Measurements from ENCODE around the gene RNF213.

The RNF213 gene

DNA sequence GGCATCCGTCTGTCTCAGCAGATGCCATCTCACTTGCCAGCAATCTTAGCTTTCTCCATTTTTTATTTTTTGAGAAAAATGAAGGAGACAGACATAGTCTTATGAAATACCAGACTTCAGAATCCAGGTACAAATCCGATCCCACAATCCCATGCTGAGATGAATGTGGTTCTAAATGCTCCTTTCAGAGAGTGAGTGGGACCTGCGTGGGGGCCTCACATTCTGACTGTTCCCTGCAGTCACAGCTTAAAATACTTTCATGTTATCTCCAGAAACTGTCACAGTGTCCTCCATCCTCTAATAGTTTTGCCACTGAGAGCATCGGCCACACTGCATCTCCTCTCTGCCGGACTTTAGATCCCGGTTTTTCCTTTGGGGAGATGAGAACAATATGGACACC is 119.4 kb downstream of the RNF213 start:
- Histone ChIP-seq H3K79me2 (ENCODE audit: control insufficient read depth, insufficient read depth, low read length, poor library complexity) (no peaks in the 10 kb centered on the region), H3K27me3 (ENCODE audit: insufficient read depth, low read length) (no peaks in the 10 kb centered on the region), H3K4me3 (ENCODE audit: low read depth, low read length) (no peak overlapping the region), H2AK5ac (ENCODE audit: low read length) (no peak overlapping the region), H4K12ac (ENCODE audit: low read depth, low read length) (no peak overlapping the region), H3K36me3 (ENCODE audit: control insufficient read depth in 1 of 2, insufficient read depth in 2 of 2, low read length in 2 of 2) (peaks cover 49 to 64% of the 10 kb centered on the region in 2 experiments), H4K91ac (ENCODE audit: low read depth, low read length) (no peak overlapping the region), H4K8ac (ENCODE audit: low read depth, low read length) (no peak overlapping the region), H3K14ac (ENCODE audit: low read length) (no peak overlapping the region), H3K4ac (ENCODE audit: low read depth, low read length) (no peak overlapping the region), H3K4me2 (ENCODE audit: low read length) (no peak overlapping the region), H2BK12ac (ENCODE audit: low read length) (no peak overlapping the region), H3K79me1 (ENCODE audit: low read length) (no peaks in the 10 kb centered on the region), H2BK5ac (ENCODE audit: low read depth, low read length, poor library complexity) (no peak overlapping the region), H2BK120ac (ENCODE audit: insufficient read depth, low read length, poor library complexity) (no peak overlapping the region), H3K23ac (ENCODE audit: low read length) (no peak overlapping the region), H3K9ac (ENCODE audit: low read length) (no peak overlapping the region), H3K4me1 (ENCODE audit: control insufficient read depth in 1 of 2, insufficient read depth in 2 of 2, low read length in 2 of 2) (no peaks in the 10 kb centered on the region), H3K9me3 (ENCODE audit: insufficient read depth, low read depth, low read length) (peaks cover 1% of the 10 kb centered on the region), H2AFZ (ENCODE audit: insufficient read depth, low read length, poor library complexity) (no peak overlapping the region), H3K27ac (ENCODE audit: low read depth, low read length) (no peak overlapping the region), H3K18ac (ENCODE audit: low read length) (no peak overlapping the region)
- no peak for DNase-seq
- WGBS (ENCODE audit: extremely low coverage, insufficient coverage, insufficient read length): no CpG with 5 or more reads among the region's 6 CpGs

DNA sequence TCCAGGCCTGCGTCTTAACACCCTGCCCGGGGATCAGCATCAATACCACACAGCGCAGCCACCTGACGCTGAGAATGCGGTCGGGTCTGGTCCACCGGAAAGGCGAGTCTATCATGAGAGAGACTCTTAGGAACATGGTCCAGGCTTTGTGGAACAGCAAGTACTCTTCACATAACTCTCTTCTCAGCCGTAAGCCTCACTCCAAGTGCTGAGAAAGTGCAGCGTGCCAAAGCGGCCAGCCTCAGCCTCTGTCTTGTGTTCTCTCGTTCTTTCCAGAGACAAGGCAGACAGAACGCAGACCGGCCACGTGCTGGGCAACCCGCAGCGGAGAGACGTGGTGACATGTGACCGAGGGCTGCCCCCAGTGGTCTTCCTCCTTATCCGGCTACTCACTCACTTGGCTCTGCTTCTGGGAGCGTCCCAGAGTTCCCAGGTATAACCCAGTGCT is 119.9 kb downstream of the RNF213 start:
- Histone ChIP-seq H2BK120ac (ENCODE audit: insufficient read depth, low read length, poor library complexity) (no peak overlapping the region), H3K79me1 (ENCODE audit: low read length) (no peaks in the 10 kb centered on the region), H2AK5ac (ENCODE audit: low read length) (no peak overlapping the region), H3K27ac (ENCODE audit: low read depth, low read length) (no peak overlapping the region), H3K9ac (ENCODE audit: low read length) (no peak overlapping the region), H3K23ac (ENCODE audit: low read length) (no peak overlapping the region), H3K4ac (ENCODE audit: low read depth, low read length) (no peak overlapping the region), H2AFZ (ENCODE audit: insufficient read depth, low read length, poor library complexity) (no peak overlapping the region), H3K4me2 (ENCODE audit: low read length) (no peak overlapping the region), H4K8ac (ENCODE audit: low read depth, low read length) (no peak overlapping the region), H3K4me3 (ENCODE audit: low read depth, low read length) (no peak overlapping the region), H3K27me3 (ENCODE audit: insufficient read depth, low read length) (no peaks in the 10 kb centered on the region), H4K12ac (ENCODE audit: low read depth, low read length) (no peak overlapping the region), H2BK12ac (ENCODE audit: low read length) (no peak overlapping the region), H3K79me2 (ENCODE audit: control insufficient read depth, insufficient read depth, low read length, poor library complexity) (no peaks in the 10 kb centered on the region), H3K14ac (ENCODE audit: low read length) (no peak overlapping the region), H3K9me3 (ENCODE audit: insufficient read depth, low read depth, low read length) (peaks cover 1% of the 10 kb centered on the region), H4K91ac (ENCODE audit: low read depth, low read length) (no peak overlapping the region), H2BK5ac (ENCODE audit: low read depth, low read length, poor library complexity) (no peak overlapping the region), H3K18ac (ENCODE audit: low read length) (no peak overlapping the region), H3K36me3 (ENCODE audit: control insufficient read depth in 1 of 2, insufficient read depth in 2 of 2, low read length in 2 of 2) (peaks cover 52 to 65% of the 10 kb centered on the region in 2 experiments), H3K4me1 (ENCODE audit: control insufficient read depth in 1 of 2, insufficient read depth in 2 of 2, low read length in 2 of 2) (no peaks in the 10 kb centered on the region)
- WGBS (ENCODE audit: extremely low coverage, insufficient coverage, insufficient read length): no CpG with 5 or more reads among the region's 21 CpGs
- no peak for DNase-seq

DNA sequence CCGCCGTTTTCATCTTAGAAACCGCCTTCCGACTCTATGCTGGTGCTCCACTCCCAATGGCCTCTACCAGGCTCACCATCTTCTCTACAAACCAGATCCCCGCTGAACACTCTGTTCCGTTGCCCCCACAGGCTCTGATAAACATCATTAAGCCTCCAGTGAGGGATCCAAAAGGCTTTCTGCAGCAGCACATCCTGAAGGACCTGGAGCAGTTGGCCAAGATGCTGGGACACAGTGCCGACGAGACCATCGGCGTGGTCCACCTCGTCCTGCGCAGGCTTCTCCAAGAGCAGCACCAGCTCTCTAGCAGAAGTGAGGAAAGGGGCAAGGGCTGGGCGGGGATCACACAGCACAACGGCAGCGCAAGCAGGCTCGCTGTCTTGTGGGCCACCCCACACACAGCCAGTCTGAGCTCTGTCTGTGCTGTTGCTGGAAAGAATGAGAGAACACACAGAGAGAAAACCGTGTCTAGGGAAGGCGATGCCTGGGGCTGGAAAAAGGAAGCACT is 120.8 kb downstream of the RNF213 start:
- no peaks in the 10 kb centered on the region for H3K27me3 ChIP-seq (ENCODE audit: insufficient read depth, low read length)
- H2AFZ ChIP-seq (ENCODE audit: insufficient read depth, low read length, poor library complexity): no peak overlapping the region
- no peak overlapping the region for H3K18ac ChIP-seq (ENCODE audit: low read length)
- no peak overlapping the region for H3K14ac ChIP-seq (ENCODE audit: low read length)
- H3K79me1 ChIP-seq (ENCODE audit: low read length): no peaks in the 10 kb centered on the region
- H3K27ac ChIP-seq (ENCODE audit: low read depth, low read length): no peak overlapping the region
- H3K9ac ChIP-seq (ENCODE audit: low read length): no peak overlapping the region
- H3K23ac ChIP-seq (ENCODE audit: low read length): no peak overlapping the region
- H4K91ac ChIP-seq (ENCODE audit: low read depth, low read length): no peak overlapping the region
- no peak overlapping the region for H2AK5ac ChIP-seq (ENCODE audit: low read length)
- H4K12ac ChIP-seq (ENCODE audit: low read depth, low read length): no peak overlapping the region
- H3K79me2 ChIP-seq (ENCODE audit: control insufficient read depth, insufficient read depth, low read length, poor library complexity): no peaks in the 10 kb centered on the region
- no CpG with 5 or more reads among the region's 18 CpGs for WGBS (ENCODE audit: extremely low coverage, insufficient coverage, insufficient read length)
- H3K4me3 ChIP-seq (ENCODE audit: low read depth, low read length): no peak overlapping the region
- DNase-seq: no peak
- no peak overlapping the region for H2BK12ac ChIP-seq (ENCODE audit: low read length)
- no peak overlapping the region for H2BK5ac ChIP-seq (ENCODE audit: low read depth, low read length, poor library complexity)
- no peak overlapping the region for H3K4me2 ChIP-seq (ENCODE audit: low read length)
- peaks cover 54 to 65% of the 10 kb centered on the region in 2 experiments for H3K36me3 ChIP-seq (ENCODE audit: control insufficient read depth in 1 of 2, insufficient read depth in 2 of 2, low read length in 2 of 2)
- H2BK120ac ChIP-seq (ENCODE audit: insufficient read depth, low read length, poor library complexity): no peak overlapping the region
- no peak overlapping the region for H4K8ac ChIP-seq (ENCODE audit: low read depth, low read length)
- no peak overlapping the region for H3K4ac ChIP-seq (ENCODE audit: low read depth, low read length)
- H3K9me3 ChIP-seq (ENCODE audit: insufficient read depth, low read depth, low read length): peaks cover 1% of the 10 kb centered on the region
- no peaks in the 10 kb centered on the region for H3K4me1 ChIP-seq (ENCODE audit: control insufficient read depth in 1 of 2, insufficient read depth in 2 of 2, low read length in 2 of 2)

DNA sequence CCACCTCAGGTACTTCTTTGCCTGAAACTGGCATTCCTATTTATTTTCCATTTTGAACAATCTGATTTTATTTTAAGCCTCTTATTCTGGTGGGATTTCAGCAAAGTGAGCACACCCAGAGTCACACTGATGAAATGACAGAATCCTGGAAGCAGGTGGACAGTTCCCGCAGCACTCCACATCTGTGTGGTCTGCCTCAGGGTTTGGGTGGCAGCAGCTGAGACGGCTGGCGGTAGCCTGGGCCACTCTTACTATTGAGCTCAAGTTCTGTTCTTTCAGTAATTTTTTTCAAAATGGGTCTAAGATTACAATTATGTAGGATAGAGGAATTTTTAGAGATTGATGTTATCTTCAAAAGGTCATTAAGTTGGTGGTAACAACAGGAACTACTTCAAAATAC is 121.8 kb downstream of the RNF213 start:
- H2BK12ac ChIP-seq (ENCODE audit: low read length): no peak overlapping the region
- no peak for DNase-seq
- H3K4me2 ChIP-seq (ENCODE audit: low read length): no peak overlapping the region
- H3K79me2 ChIP-seq (ENCODE audit: control insufficient read depth, insufficient read depth, low read length, poor library complexity): no peaks in the 10 kb centered on the region
- H3K9ac ChIP-seq (ENCODE audit: low read length): no peak overlapping the region
- H3K18ac ChIP-seq (ENCODE audit: low read length): no peak overlapping the region
- H4K91ac ChIP-seq (ENCODE audit: low read depth, low read length): no peak overlapping the region
- no peak overlapping the region for H2AFZ ChIP-seq (ENCODE audit: insufficient read depth, low read length, poor library complexity)
- H3K23ac ChIP-seq (ENCODE audit: low read length): no peak overlapping the region
- H3K4me1 ChIP-seq (ENCODE audit: control insufficient read depth in 1 of 2, insufficient read depth in 2 of 2, low read length in 2 of 2): no peaks in the 10 kb centered on the region
- peaks cover 1% of the 10 kb centered on the region for H3K9me3 ChIP-seq (ENCODE audit: insufficient read depth, low read depth, low read length)
- H2BK120ac ChIP-seq (ENCODE audit: insufficient read depth, low read length, poor library complexity): no peak overlapping the region
- no peaks in the 10 kb centered on the region for H3K79me1 ChIP-seq (ENCODE audit: low read length)
- H3K4me3 ChIP-seq (ENCODE audit: low read depth, low read length): no peak overlapping the region
- H3K4ac ChIP-seq (ENCODE audit: low read depth, low read length): no peak overlapping the region
- H4K8ac ChIP-seq (ENCODE audit: low read depth, low read length): no peak overlapping the region
- no peaks in the 10 kb centered on the region for H3K27me3 ChIP-seq (ENCODE audit: insufficient read depth, low read length)
- H2BK5ac ChIP-seq (ENCODE audit: low read depth, low read length, poor library complexity): no peak overlapping the region
- no CpG with 5 or more reads among the region's 3 CpGs for WGBS (ENCODE audit: extremely low coverage, insufficient coverage, insufficient read length)
- peaks cover 58 to 65% of the 10 kb centered on the region in 2 experiments for H3K36me3 ChIP-seq (ENCODE audit: control insufficient read depth in 1 of 2, insufficient read depth in 2 of 2, low read length in 2 of 2)
- H4K12ac ChIP-seq (ENCODE audit: low read depth, low read length): no peak overlapping the region
- no peak overlapping the region for H3K27ac ChIP-seq (ENCODE audit: low read depth, low read length)
- H2AK5ac ChIP-seq (ENCODE audit: low read length): no peak overlapping the region
- no peak overlapping the region for H3K14ac ChIP-seq (ENCODE audit: low read length)
